H1 (cell line): ENCODE results near the gene TMEM59L. TPM values are rescaled to one million over a fixed set of nuclear protein-coding genes. Genes with fewer than 3 reads are reported as not detected.

Source experiments
- CTCF ChIA-PET: fragments of 300-600 bp; sonication (Branson Sonifier 250); formaldehyde crosslinking; loops from one replicate; lab custom pipeline; 2021; ENCODE audit not compliant: partially characterized antibody; lab: Charles Lee
- POLR2A ChIA-PET: fragments of 300-600 bp; sonication (Branson Sonifier 250); formaldehyde crosslinking; loops from one replicate; lab custom pipeline; 2021; ENCODE audit warnings: inconsistent platforms; ENCODE audit not compliant: partially characterized antibody; lab: Charles Lee
- DNase-seq, 2 experiments: peaks; one replicate each; pipeline versions ENCODE4 v3.0.0 to v3.0.0-alpha.2; 2010 to 2022; ENCODE audit warnings: low spot score in 2 of 2, low read depth in 1 of 2, mixed read lengths in 1 of 2
- FAIRE-seq: peaks from 2 replicates; lab custom pipeline; 2011; peaks lifted over from hg19 to GRCh38; lab: Jason Lieb, UNC
- H2AFZ ChIP-seq: 2 replicates; pipeline ENCODE4 v1.8.1; 2012; ENCODE audit warnings: low read length, inconsistent platforms
- H2AK5ac ChIP-seq: 2 replicates; pipeline ENCODE4 v1.6.1; 2013; ENCODE audit warnings: low read depth, low read length
- H2BK120ac ChIP-seq: replicated peaks from 2 replicates; pipeline ENCODE3; 2013; ENCODE audit warnings: low read depth, low read length, inconsistent platforms
- H2BK12ac ChIP-seq: 2 replicates; pipeline ENCODE4 v1.6.1; 2013; ENCODE audit warnings: low read depth, low read length
- H2BK15ac ChIP-seq: 2 replicates; pipeline ENCODE4 v1.6.1; 2013; ENCODE audit warnings: low read length
- H2BK20ac ChIP-seq: 2 replicates; pipeline ENCODE4 v1.6.1; 2013; ENCODE audit warnings: low read length
- H2BK5ac ChIP-seq: 2 replicates; pipeline ENCODE4 v1.6.1; 2013; ENCODE audit warnings: low read depth, low read length
- H3K14ac ChIP-seq: 2 replicates; pipeline ENCODE4 v1.6.1; 2013; ENCODE audit warnings: inconsistent platforms; ENCODE audit not compliant: insufficient read length
- H3K18ac ChIP-seq: 2 replicates; pipeline ENCODE4 v1.6.1; 2013; ENCODE audit warnings: low read length; ENCODE audit errors: extremely low read depth
- H3K23ac ChIP-seq: 2 replicates; pipeline ENCODE4 v1.6.1; 2013; ENCODE audit warnings: inconsistent platforms; ENCODE audit not compliant: insufficient read length
- H3K23me2 ChIP-seq: 2 replicates; pipeline ENCODE4 v1.6.1; 2013; ENCODE audit warnings: low read depth, low read length
- H3K27ac ChIP-seq: 2 replicates; pipeline ENCODE4 v1.6.1; 2011; ENCODE audit warnings: low read depth, low read length, inconsistent platforms
- H3K27me3 ChIP-seq, 4 experiments: replicated peaks in 1 of 4; 1 replicate in 1 of 4; 2 replicates in 3 of 4; pipeline versions ENCODE4 v1.6.1 to v1.8.1; 2011 to 2013; ENCODE audit warnings: low read length in 3 of 4, mild to moderate bottlenecking in 3 of 4, inconsistent platforms in 2 of 4, mixed read lengths in 2 of 4, moderate library complexity in 1 of 4; ENCODE audit not compliant: control insufficient read depth in 3 of 4, insufficient read depth in 3 of 4; ENCODE audit errors: extremely low read depth in 1 of 4
- H3K36me3 ChIP-seq, 4 experiments: 2 replicates each; pipeline versions ENCODE4 v1.6.1 to v1.8.1; 2011 to 2013; ENCODE audit warnings: mild to moderate bottlenecking in 4 of 4, low read length in 3 of 4, moderate library complexity in 2 of 4, control low read depth in 1 of 4, inconsistent platforms in 1 of 4; ENCODE audit not compliant: insufficient read depth in 4 of 4, control insufficient read depth in 2 of 4
- H3K4ac ChIP-seq: replicated peaks from 2 replicates; pipeline ENCODE3; 2013; ENCODE audit warnings: low read length, low read depth, mixed read lengths, inconsistent platforms; ENCODE audit not compliant: insufficient read length
- H3K4me1 ChIP-seq, 4 experiments: replicated peaks in 1 of 4; 1 replicate in 1 of 4; 2 replicates in 3 of 4; pipeline versions ENCODE4 v1.6.1 to v1.8.1; 2011 to 2013; ENCODE audit warnings: low read length in 3 of 4, inconsistent platforms in 2 of 4, mixed read lengths in 1 of 4; ENCODE audit not compliant: insufficient read depth in 4 of 4, control insufficient read depth in 3 of 4
- H3K4me2 ChIP-seq, 2 experiments: 2 replicates each; pipeline versions ENCODE4 v1.6.1 to v1.8.1; 2011 to 2013; ENCODE audit warnings: low read depth in 2 of 2, low read length in 2 of 2, control low read depth in 1 of 2, inconsistent platforms in 1 of 2, mild to moderate bottlenecking in 1 of 2; ENCODE audit not compliant: insufficient read depth in 1 of 2
- H3K4me3 ChIP-seq, 4 experiments: fragments of 200-600, 300-600 bp in 1 of 4; sonication (generic), shearing (Covaris generic), sonication (Bioruptor Twin) in 1 of 4; 2 replicates each; pipeline versions ENCODE4 v1.5.1 to v1.8.1; 2011 to 2016; ENCODE audit warnings: low read length in 4 of 4, low read depth in 3 of 4, control low read depth in 2 of 4, inconsistent platforms in 2 of 4, mild to moderate bottlenecking in 2 of 4, mixed read lengths in 1 of 4, moderate library complexity in 1 of 4; ENCODE audit not compliant: insufficient read depth in 2 of 4; ENCODE audit errors: extremely low read depth in 1 of 4
- H3K56ac ChIP-seq: replicated peaks from 2 replicates; pipeline ENCODE3; 2013; ENCODE audit warnings: low read depth, mild to moderate bottlenecking, mixed read lengths, low read length, inconsistent platforms; ENCODE audit not compliant: insufficient read length
- H3K79me1 ChIP-seq: 2 replicates; pipeline ENCODE4 v1.6.1; 2013; ENCODE audit warnings: low read depth, low read length, control low read depth
- H3K79me2 ChIP-seq, 2 experiments: 2 replicates each; pipeline versions ENCODE4 v1.6.1 to v1.8.1; 2012 to 2013; ENCODE audit warnings: low read length in 2 of 2, mild to moderate bottlenecking in 2 of 2, inconsistent platforms in 1 of 2; ENCODE audit not compliant: insufficient read depth in 2 of 2, control insufficient read depth in 1 of 2
- H3K9ac ChIP-seq, 4 experiments: replicated peaks in 1 of 4; 1 replicate in 1 of 4; 2 replicates in 3 of 4; pipeline versions ENCODE4 v1.6.1 to v1.8.1; 2011 to 2013; ENCODE audit warnings: low read depth in 3 of 4, low read length in 3 of 4, control low read depth in 2 of 4, mild to moderate bottlenecking in 2 of 4, moderate library complexity in 2 of 4, inconsistent platforms in 1 of 4; ENCODE audit errors: extremely low read depth in 1 of 4
- H3K9me3 ChIP-seq, 2 experiments: 2 replicates each; pipeline versions ENCODE4 v1.6.1 to v1.8.1; 2012 to 2013; ENCODE audit warnings: mild to moderate bottlenecking in 2 of 2, moderate library complexity in 2 of 2, control low read depth in 1 of 2, inconsistent platforms in 1 of 2, low read depth in 1 of 2, low read length in 1 of 2, mixed read lengths in 1 of 2; ENCODE audit not compliant: insufficient read depth in 2 of 2
- H4K20me1 ChIP-seq, 2 experiments: replicated peaks in 1 of 2; 2 replicates each; pipeline versions ENCODE3 to v1.8.1; 2011 to 2013; ENCODE audit warnings: inconsistent platforms in 2 of 2, low read length in 2 of 2, mild to moderate bottlenecking in 1 of 2; ENCODE audit not compliant: insufficient read depth in 2 of 2, control insufficient read depth in 1 of 2
- H4K5ac ChIP-seq: 2 replicates; pipeline ENCODE4 v1.6.1; 2013; ENCODE audit warnings: low read length, low read depth, mixed read lengths, inconsistent platforms; ENCODE audit not compliant: insufficient read length
- H4K8ac ChIP-seq: 2 replicates; pipeline ENCODE4 v1.8.0; 2013; ENCODE audit warnings: mild to moderate bottlenecking, moderate library complexity, low read length, inconsistent platforms; ENCODE audit not compliant: insufficient read depth; ENCODE audit errors: extremely low read depth
- H4K91ac ChIP-seq: replicated peaks from 2 replicates; pipeline ENCODE3; 2013; ENCODE audit warnings: low read length, mixed read lengths, inconsistent platforms; ENCODE audit not compliant: insufficient read length
- ATF2 ChIP-seq: IDR thresholded peaks from 2 replicates; pipeline ENCODE4 v1.6.1; 2012; ENCODE audit warnings: low read length, inconsistent platforms
- BRCA1 ChIP-seq: IDR thresholded peaks from 2 replicates; pipeline ENCODE4 v1.6.1; 2012; ENCODE audit warnings: low read depth, low read length, improper control_type of control experiment
- CBX5 ChIP-seq: fragments of 300-800, 300-1000 bp; sonication (generic); IDR thresholded peaks from 2 replicates; pipeline ENCODE4 v1.7.1; 2016; ENCODE audit warnings: antibody characterized with exemption, low read length, low read depth
- EGR1 ChIP-seq: IDR thresholded peaks from 2 replicates; pipeline ENCODE4 v1.6.1; 2011; ENCODE audit warnings: low read depth, low read length, borderline replicate concordance
- MAFK ChIP-seq: IDR thresholded peaks from 2 replicates; pipeline ENCODE4 v1.6.1; 2012; ENCODE audit warnings: low read depth, mild to moderate bottlenecking, improper control_type of control experiment, low read length
- POLR2AphosphoS5 ChIP-seq: IDR thresholded peaks from 2 replicates; pipeline ENCODE4 v1.6.1; 2011; ENCODE audit warnings: low read depth, low read length
- SAP30 ChIP-seq: fragments of 300-600 bp; sonication (generic); IDR thresholded peaks from 2 replicates; pipeline ENCODE4 v1.7.1; 2012; ENCODE audit warnings: low read length, moderate library complexity, mild to moderate bottlenecking, inconsistent platforms; ENCODE audit not compliant: insufficient read depth, insufficient replicate concordance
- WGBS, 2 experiments: shearing (Covaris generic) in 1 of 2; methylation state at CpG; one replicate each; pipeline versions ENCODE4 v1.1.6 to v1.1.7; 2013 to 2015; ENCODE audit warnings: low lambda C conversion rate in 2 of 2, mixed read lengths in 2 of 2, inconsistent platforms in 1 of 2, low coverage in 1 of 2, missing lambda C conversion rate in 1 of 2; ENCODE audit not compliant: insufficient replicate concordance in 2 of 2, insufficient coverage in 1 of 2, insufficient read length in 1 of 2; ENCODE audit errors: extremely low coverage in 1 of 2, missing lambda C conversion rate in 1 of 2; 5-methylcytosine and 5-hydroxymethylcytosine counted together
- polyA plus RNA-seq, 7 experiments: library from polyadenylated mRNA; depleted of rRNA in 3 of 7; stranded (reverse) in 5 of 7; unstranded in 2 of 7; fragments of >200 nt in 5 of 7; fragments of 200-250 nt in 2 of 7; gene quantifications; 1 replicate in 5 of 7; 2 replicates in 1 of 7; 4 replicates in 1 of 7; pipeline versions ENCODE4 v1.2.1 to v1.2.3, GENCODE V29; 2011 to 2013; ENCODE audit warnings: missing spikeins in 2 of 7, mixed read lengths in 2 of 7
- total RNA-seq: library from RNA; stranded (reverse); fragmentation: NEBNext Ultra II Directional; extraction: Animal tissue kit (Norgen Biotek cat#: 25700); gene quantifications from 2 replicates; pipeline ENCODE4 v1.2.1, GENCODE V29; 2021
- TF ChIP-seq, protein P1 (sequence below): IDR thresholded peaks from 2 replicates; pipeline ENCODE4 v1.6.1; 2011; ENCODE audit warnings: low read depth, mild to moderate bottlenecking, low read length; ENCODE audit not compliant: insufficient read depth

Gene TMEM59L
- total and polyA plus RNA-seq, 2 of the 8 experiments (the other 6 are each of a cell fraction or from before 2014, with no cell fraction given) = 4.0 to 12.2 TPM

DNA sequence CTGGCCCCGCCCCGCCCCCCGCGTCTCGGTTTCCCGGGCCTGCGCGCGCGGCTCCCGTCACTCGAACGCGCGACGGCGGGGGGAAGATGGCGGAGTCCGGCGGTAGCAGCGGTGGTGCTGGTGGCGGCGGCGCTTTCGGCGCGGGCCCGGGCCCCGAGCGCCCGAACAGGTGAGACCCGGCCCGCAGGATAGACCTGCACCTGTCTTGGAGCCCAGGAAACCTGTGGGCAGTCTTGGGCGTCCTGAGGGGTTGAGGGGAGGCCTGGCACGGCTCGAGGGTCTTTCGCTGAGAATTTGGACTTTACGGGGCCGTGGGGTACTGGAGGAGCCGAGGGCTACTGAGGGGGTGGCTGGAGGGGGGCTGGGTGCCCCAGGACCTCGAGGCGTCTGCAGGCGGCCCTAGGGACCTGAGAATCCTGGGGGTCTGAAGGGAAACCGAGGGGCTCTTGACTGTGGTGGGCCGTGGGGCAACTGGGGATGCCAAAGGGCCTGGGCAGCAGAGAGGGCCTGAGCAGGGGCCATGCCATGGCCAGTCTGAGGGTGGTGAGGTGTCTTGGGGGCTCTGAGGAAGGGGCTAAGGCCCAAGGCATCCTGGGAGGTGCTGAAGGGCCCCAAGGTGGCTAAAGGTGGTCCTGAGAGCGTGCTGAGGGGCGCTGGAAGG is 24.4 kb downstream of the TMEM59L start, which contains the start of gene KLHL26:
Gene KLHL26, plus strand, starts transcription at position 60 of the 661 bp plus-strand sequence. Its CDS starts 27 bp downstream, at position 87.
- Histone ChIP-seq H3K18ac (peak within 1 kb of the TSS; percentile 87), H3K79me1 (peaks cover 7% of the 10 kb centered on the region), H3K9ac (peak within 1 kb of the TSS; percentile 59 to 72 (median 65)), H2BK120ac (no peak within 1 kb of the TSS), H3K14ac (no peak within 1 kb of the TSS), H4K91ac (peak within 1 kb of the TSS; percentile 73), H3K9me3 (no peaks in the 10 kb centered on the region), H2AK5ac (no peak within 1 kb of the TSS), H3K27me3 (peaks cover 0 to 11% (median 5%) of the 10 kb centered on the region in 4 experiments; a peak in 4 of 7 replicates), H4K20me1 (peaks cover 0 to 9% of the 10 kb centered on the region in 2 experiments), H2BK15ac (0 out of 2 replicates have a peak within 1 kb of the TSS, but pooled peaks have one; percentile 88), H3K23me2 (peaks cover 8% of the 10 kb centered on the region; the same call in 1 of the 2 replicates), H3K79me2 (peaks cover 4% of the 10 kb centered on the region in 2 experiments), H3K4me3 (peak within 1 kb of the TSS; percentile 63 to 100 (median 93)), H3K27ac (peak within 1 kb of the TSS; percentile 65; the same call in 1 of the 2 replicates), H3K56ac (no peak within 1 kb of the TSS), H3K4ac (peak within 1 kb of the TSS; percentile 69), H2AFZ (0 out of 2 replicates have a peak within 1 kb of the TSS, but pooled peaks have one; percentile 36), H3K23ac (no peak within 1 kb of the TSS), H3K4me1 (peaks cover 4 to 9% (median 4%) of the 10 kb centered on the region in 4 experiments; a peak in 5 of 7 replicates), H2BK12ac (peak within 1 kb of the TSS; percentile 80; the same call in 1 of the 2 replicates), H2BK5ac (peak within 1 kb of the TSS; percentile 83; the same call in 1 of the 2 replicates), H3K36me3 (no peaks in the 10 kb centered on the region), H3K4me2 (peak within 1 kb of the TSS; percentile 52 to 99), H2BK20ac (0 out of 2 replicates have a peak within 1 kb of the TSS, but pooled peaks have one; percentile 18), H4K8ac (peak within 1 kb of the TSS; percentile 98), H4K5ac (peak within 1 kb of the TSS; percentile 19)
- ChIA-PET CTCF (no interaction called here), POLR2A (no interaction called here)
- FAIRE-seq (no peak), DNase-seq (no peak)
- 14% methylated on average over 17 of the region's 47 CpGs; no CpG with 5 or more reads in 1 of the 2 experiments for WGBS, 2 experiments
- no peak for TF ChIP-seq CBX5
- TF ChIP-seq BRCA1 = no peak
- no peak for TF ChIP-seq ATF2
- TF ChIP-seq, protein P1, sequence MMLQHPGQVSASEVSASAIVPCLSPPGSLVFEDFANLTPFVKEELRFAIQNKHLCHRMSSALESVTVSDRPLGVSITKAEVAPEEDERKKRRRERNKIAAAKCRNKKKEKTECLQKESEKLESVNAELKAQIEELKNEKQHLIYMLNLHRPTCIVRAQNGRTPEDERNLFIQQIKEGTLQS = no peak
- TF ChIP-seq EGR1 = no peak
- peak; percentile 62; the same call in 1 of the 2 replicates for TF ChIP-seq POLR2AphosphoS5
- TF ChIP-seq SAP30 = no peak
- TF ChIP-seq MAFK = no peak
